ENCODE data around the gene CCDC92. TPM values are rescaled to one million over a fixed set of nuclear protein-coding genes. Genes with fewer than 3 reads are reported as not detected.

The CCDC92 gene
- total and polyA plus RNA-seq, 2 of the 13 experiments (the other 11 are each of a cell fraction or from before 2014, with no cell fraction given), result 5.4 to 14.7 TPM

- TF ChIP-seq JUNB (CRISPR knock-in tag; IDR thresholded peaks at IDR 0.05; ENCODE audit: borderline replicate concordance) (no peak), TRIM24 (CRISPR knock-in tag; IDR thresholded peaks at IDR 0.05) (no peak), KDM3A (CRISPR knock-in tag; IDR thresholded peaks at IDR 0.05; ENCODE audit: low read depth) (no peak), CHD2 (IDR thresholded peaks at IDR 0.05; ENCODE audit: low read depth, low read length) (no peak), YEATS4 (CRISPR knock-in tag; IDR thresholded peaks at IDR 0.05; ENCODE audit: borderline replicate concordance) (0 out of 2 replicates have a peak, but pooled peaks have one; percentile 20), KDM5B (CRISPR knock-in tag; IDR thresholded peaks at IDR 0.05; ENCODE audit: borderline replicate concordance) (peak; percentile 17; the same call in 1 of the 2 replicates), FLYWCH1 (CRISPR knock-in tag; IDR thresholded peaks at IDR 0.05) (no peak), ATF7 (IDR thresholded peaks at IDR 0.05) (no peak), ATF7 (CRISPR knock-in tag; IDR thresholded peaks at IDR 0.05) (no peak), HDAC1 (CRISPR knock-in tag; IDR thresholded peaks at IDR 0.05) (peak; percentile 43; the same call in 1 of the 2 replicates), MYPOP (CRISPR knock-in tag; IDR thresholded peaks at IDR 0.05) (peak; percentile 52; the same call in 1 of the 2 replicates), ZNF850 (CRISPR knock-in tag; conservative IDR thresholded peaks at IDR 0.05) (no peak), RBFOX2 (IDR thresholded peaks at IDR 0.05; ENCODE audit: low read depth, low read length) (peak; percentile 43; the same call in 1 of the 2 replicates), SP4 (CRISPR knock-in tag; IDR thresholded peaks at IDR 0.05) (0 out of 2 replicates have a peak, but pooled peaks have one; percentile 3), CHCHD3 (CRISPR knock-in tag; IDR thresholded peaks at IDR 0.05) (no peak), ZFP36L1 (CRISPR knock-in tag; IDR thresholded peaks at IDR 0.05) (no peak), PHF20 (CRISPR knock-in tag; IDR thresholded peaks at IDR 0.05) (no peak), SMYD3 (CRISPR knock-in tag; IDR thresholded peaks at IDR 0.05) (no peak), ZNF367 (CRISPR knock-in tag; IDR thresholded peaks at IDR 0.05; ENCODE audit: borderline replicate concordance) (no peak), ZBTB10 (CRISPR knock-in tag; IDR thresholded peaks at IDR 0.05; ENCODE audit: borderline replicate concordance) (0 out of 2 replicates have a peak, but pooled peaks have one; percentile 31), ZNF224 (CRISPR knock-in tag; IDR thresholded peaks at IDR 0.05) (no peak), ZNF329 (CRISPR knock-in tag; IDR thresholded peaks at IDR 0.05; ENCODE audit: low read depth) (no peak), KDM2A (CRISPR knock-in tag; IDR thresholded peaks at IDR 0.05; ENCODE audit: borderline replicate concordance, low read depth) (peak; percentile 52; the same call in 1 of the 2 replicates), ASH2L (IDR thresholded peaks at IDR 0.05; ENCODE audit: insufficient read length, low read depth, low read length) (peak; percentile 66)
- TF ChIP-seq, protein P1, sequence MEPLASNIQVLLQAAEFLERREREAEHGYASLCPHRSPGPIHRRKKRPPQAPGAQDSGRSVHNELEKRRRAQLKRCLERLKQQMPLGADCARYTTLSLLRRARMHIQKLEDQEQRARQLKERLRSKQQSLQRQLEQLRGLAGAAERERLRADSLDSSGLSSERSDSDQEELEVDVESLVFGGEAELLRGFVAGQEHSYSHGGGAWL (CRISPR knock-in tag; IDR thresholded peaks at IDR 0.05), result no peak; the same call in 1 of the 2 replicates
- TF ChIP-seq, protein P2, sequence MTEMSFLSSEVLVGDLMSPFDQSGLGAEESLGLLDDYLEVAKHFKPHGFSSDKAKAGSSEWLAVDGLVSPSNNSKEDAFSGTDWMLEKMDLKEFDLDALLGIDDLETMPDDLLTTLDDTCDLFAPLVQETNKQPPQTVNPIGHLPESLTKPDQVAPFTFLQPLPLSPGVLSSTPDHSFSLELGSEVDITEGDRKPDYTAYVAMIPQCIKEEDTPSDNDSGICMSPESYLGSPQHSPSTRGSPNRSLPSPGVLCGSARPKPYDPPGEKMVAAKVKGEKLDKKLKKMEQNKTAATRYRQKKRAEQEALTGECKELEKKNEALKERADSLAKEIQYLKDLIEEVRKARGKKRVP (CRISPR knock-in tag; IDR thresholded peaks at IDR 0.05), result no peak
Observed at GRCh38 chr12:123971770-123972456, 718 bp downstream of the CCDC92 start (continued).

Measured in HepG2 (cell line).